Fibroblast of the aortic adventitia (primary cell): Measurements from ENCODE around the gene SERP1. TPM values are rescaled to one million over a fixed set of nuclear protein-coding genes. Genes with fewer than 3 reads are reported as not detected.

ENCODE experiments used
- DNase-seq: peaks from one replicate; pipeline ENCODE4 v3.0.0-alpha.2; 2010; ENCODE audit warnings: low read depth
- H3K4me3 ChIP-seq: 2 replicates; pipeline ENCODE4 v1.5.1; 2011; ENCODE audit warnings: low read depth, mild to moderate bottlenecking, control low read depth, low read length, moderate library complexity
- total RNA-seq: library from RNA; depleted of rRNA; stranded (reverse); fragments of >200 nt; gene quantifications from 2 replicates; pipeline ENCODE4 v1.2.3, GENCODE V29; 2012; ENCODE audit warnings: low replicate concordance
- TF ChIP-seq, protein P1 (sequence below): IDR thresholded peaks from 2 replicates; pipeline ENCODE4 v1.5.1; 2011; ENCODE audit warnings: mild to moderate bottlenecking, low read length, control low read depth, inconsistent platforms; ENCODE audit not compliant: insufficient read depth

The SERP1 gene
- total RNA-seq, 1 donor: 119 TPM

DNA sequence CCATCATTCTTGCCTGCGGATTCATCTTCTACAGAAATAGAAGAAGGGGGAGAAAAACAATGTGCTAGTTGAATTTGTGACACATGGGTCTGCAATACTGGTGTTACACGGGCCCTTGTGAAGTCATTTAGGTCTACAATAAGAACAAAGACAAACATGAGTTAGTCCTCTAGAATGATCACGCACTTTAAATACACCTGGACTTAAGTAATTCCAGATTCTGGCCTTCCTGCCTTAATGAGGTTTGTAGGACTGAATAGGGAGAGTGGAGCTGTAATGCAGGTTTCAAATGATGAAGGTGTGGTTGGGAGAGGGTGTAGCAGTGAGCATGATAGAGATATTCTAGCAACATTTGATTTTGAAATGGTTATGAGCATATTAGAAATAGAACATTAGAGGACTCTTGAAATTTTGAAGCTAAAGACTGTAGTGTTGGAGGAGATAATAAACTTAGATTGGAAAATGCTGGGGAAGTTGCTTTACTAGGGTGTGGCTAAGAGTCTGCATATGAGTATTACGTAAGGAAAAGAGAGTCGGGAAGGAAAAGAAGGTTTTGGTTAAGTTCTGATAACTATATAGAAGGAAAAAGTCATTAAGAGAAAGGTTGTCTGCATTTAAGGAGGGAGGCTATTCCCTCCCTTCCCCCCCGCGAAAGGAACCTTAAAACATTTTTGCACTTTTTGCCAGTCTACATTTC, 897 bp upstream of the SERP1 start:
- H3K4me3 ChIP-seq: peak overlapping the region; percentile 73
- TF ChIP-seq, protein P1, sequence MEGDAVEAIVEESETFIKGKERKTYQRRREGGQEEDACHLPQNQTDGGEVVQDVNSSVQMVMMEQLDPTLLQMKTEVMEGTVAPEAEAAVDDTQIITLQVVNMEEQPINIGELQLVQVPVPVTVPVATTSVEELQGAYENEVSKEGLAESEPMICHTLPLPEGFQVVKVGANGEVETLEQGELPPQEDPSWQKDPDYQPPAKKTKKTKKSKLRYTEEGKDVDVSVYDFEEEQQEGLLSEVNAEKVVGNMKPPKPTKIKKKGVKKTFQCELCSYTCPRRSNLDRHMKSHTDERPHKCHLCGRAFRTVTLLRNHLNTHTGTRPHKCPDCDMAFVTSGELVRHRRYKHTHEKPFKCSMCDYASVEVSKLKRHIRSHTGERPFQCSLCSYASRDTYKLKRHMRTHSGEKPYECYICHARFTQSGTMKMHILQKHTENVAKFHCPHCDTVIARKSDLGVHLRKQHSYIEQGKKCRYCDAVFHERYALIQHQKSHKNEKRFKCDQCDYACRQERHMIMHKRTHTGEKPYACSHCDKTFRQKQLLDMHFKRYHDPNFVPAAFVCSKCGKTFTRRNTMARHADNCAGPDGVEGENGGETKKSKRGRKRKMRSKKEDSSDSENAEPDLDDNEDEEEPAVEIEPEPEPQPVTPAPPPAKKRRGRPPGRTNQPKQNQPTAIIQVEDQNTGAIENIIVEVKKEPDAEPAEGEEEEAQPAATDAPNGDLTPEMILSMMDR: no peak
- peak; percentile 46 for DNase-seq

DNA sequence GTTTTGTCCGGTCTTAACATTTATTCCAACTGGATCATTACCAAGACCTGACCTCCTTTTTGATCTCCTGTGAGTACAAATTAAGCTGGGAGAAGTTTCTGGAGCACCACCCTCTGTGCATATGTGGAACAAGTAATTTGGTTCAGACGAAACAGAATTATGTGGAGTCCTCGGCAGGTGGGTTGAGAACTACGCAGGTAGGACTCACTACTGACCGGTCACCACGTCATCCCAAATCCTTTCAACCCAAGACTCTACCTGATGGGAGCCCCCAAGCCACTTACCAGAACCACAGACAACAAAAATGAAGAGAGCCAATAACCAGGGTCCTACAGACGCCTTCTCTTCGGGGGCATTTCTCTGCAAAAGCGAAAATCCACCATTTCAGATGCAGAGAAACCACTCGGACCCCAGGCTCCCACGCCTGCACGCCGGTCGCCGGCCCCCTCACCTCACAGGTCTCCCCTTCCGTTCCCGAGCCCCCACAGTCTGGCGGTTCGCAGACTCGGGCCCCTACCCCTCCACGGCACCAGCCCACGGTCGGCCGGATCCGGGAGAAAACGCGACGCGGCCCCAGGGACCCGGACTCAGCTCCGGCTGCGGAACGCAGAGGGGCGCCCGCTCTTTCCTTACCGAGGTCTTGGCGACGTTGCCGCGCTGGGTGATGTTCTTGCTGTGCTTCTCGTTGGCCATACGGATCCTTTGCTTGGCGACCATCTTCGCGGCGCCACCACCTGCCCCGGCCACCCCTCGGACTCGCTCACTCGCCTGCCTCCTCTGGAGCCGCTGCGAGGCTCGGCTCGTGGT, 674 bp downstream of the SERP1 start:
- TF ChIP-seq, protein P1: no peak
- H3K4me3 ChIP-seq: peak overlapping the region; percentile 87
- peak; percentile 32 for DNase-seq

DNA sequence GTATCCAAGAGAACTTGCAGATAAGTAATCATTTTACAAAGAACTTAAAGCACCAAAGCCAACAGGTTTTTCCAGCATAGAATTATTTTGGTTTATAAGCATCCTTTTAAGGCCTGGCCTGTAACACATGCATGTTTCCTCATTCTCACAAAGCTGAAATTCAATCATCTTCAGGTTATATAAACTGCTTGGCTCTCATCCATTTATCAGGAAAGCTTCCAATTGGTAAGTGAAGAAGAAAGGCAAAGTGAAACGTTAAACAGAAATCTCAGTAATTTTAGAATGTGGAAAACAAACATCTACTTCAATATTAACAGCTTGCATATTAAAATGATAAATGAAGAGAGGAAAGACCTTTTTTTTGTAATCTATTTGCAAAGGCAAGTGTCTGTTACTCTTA, 1.6 kb downstream of the SERP1 start:
- DNase-seq: peak; percentile 73

DNA sequence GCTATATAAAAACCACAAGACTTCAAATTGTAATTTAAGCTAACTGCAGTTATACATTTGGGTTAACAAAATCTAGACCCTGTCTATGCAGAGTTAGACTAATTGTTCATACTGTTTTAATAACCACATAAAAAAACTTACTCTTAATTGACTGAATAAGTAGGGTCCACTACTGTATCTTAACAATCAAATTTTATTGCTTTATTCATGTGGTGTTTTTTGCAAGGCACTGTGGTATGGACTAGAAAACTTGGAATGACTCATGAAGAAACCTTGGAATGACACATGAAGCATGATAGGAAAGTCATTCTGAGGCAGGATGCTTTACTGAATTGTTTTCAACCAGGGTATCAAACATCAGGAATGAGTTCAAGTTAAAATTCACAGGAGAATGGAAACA, 2.3 kb downstream of the SERP1 start:
- DNase-seq: peak; percentile 59
- peak overlapping the region; percentile 87 for H3K4me3 ChIP-seq
- TF ChIP-seq, protein P1: no peak

More for the DNA sequence above, 1.6 kb downstream of the SERP1 start:
- peak overlapping the region; percentile 87 for H3K4me3 ChIP-seq
- TF ChIP-seq, protein P1: no peak

DNA sequence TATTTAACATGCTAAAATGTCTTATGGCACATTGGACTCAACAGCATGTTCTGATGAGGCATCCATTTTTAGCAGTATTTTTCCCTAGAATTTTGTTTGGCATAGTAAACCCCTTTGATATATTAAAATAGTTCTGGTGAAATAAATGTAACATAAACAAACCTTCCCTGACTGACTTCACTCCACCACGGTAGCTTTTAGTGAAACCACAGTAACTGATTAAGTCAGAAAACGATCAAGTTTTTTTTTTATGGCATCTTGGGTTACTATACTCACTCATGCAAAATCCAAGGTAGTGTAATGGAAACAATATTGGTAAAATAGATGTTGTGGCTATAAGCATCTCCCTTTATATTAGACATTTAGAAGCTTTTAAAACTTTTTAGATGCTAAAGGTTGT, 2.8 kb downstream of the SERP1 start:
- no peak for DNase-seq
- H3K4me3 ChIP-seq: no peak overlapping the region
- TF ChIP-seq, protein P1: no peak

DNA sequence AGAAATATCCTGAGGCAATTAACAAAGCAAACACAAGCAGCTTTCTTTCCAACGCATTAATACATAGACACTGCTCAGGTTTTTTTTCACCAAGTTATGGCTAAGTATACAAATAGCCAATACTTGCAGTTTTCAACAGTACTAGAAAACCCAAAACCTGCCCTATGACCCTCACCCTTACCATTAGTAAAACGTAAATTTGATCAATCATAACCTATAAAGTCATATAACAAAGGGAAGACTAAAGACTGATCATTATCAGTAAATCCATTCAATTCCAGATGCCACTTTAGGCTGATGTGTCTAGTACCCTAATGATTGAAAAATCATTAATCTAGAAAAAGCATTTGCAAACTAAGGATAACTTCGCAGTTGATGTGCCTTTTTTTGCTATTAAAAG, 3.2 kb downstream of the SERP1 start:
- no peak for DNase-seq
- no peak overlapping the region for H3K4me3 ChIP-seq
- TF ChIP-seq, protein P1: no peak
